Right atrium auricular region (tissue), 2 donors: ENCODE measurements around the gene KAT14. TPM values are rescaled to one million over a fixed set of nuclear protein-coding genes. Genes with fewer than 3 reads are reported as not detected.
"Not testable (repeated sequence)": the region's sequence is repeated elsewhere in the genome, so short reads cannot be mapped to it uniquely, and the experiment has no call there.

Experiments
- DNase-seq: peaks from one replicate; pipeline ENCODE4 v3.0.0-alpha.2; 2019; ENCODE audit warnings: low spot score
- H3K27ac ChIP-seq, 2 donors: fragments of 200-600 bp; sonication (generic); 1 replicate in 1 of 2; 2 replicates in 1 of 2; pipeline ENCODE4 v1.5.1; 2016 to 2019
- H3K27me3 ChIP-seq, 2 donors: fragments of 200-600 bp; sonication (generic); one replicate each; pipeline versions ENCODE4 v1.5.1 to v1.6.0; 2017 to 2019
- H3K36me3 ChIP-seq: fragments of 200-600 bp; sonication (generic); one replicate; pipeline ENCODE4 v1.5.1; 2016
- H3K4me1 ChIP-seq, 2 donors: fragments of 200-600 bp; sonication (generic); one replicate each; pipeline versions ENCODE4 v1.5.1 to v1.6.0; 2017 to 2019
- H3K4me3 ChIP-seq, 2 donors: fragments of 200-600 bp; sonication (generic); 1 replicate in 1 of 2; 2 replicates in 1 of 2; pipeline ENCODE4 v1.5.1; 2017 to 2019; ENCODE audit warnings: mild to moderate bottlenecking in 1 of 2, moderate library complexity in 1 of 2
- H3K9me3 ChIP-seq, 2 donors: fragments of 200-600 bp; sonication (generic); one replicate each; pipeline ENCODE4 v1.5.1; 2019
- total RNA-seq, 2 donors: library from RNA; depleted of rRNA; stranded (reverse); fragments of >200 nt; gene quantifications; one replicate each; pipeline ENCODE4 v1.1.0, GENCODE V29; 2016
- TF ChIP-seq, protein P1 (sequence below), 2 donors: fragments of 200-600 bp; sonication (generic); IDR thresholded peaks; one replicate each; pipeline ENCODE4 v1.5.1; 2019; ENCODE audit warnings: antibody characterized with exemption in 2 of 2

KAT14 gene
- total RNA-seq, 2 donors from 2014 or later = 8.0 to 9.1 TPM

GRCh38 chr20:18218280-18218679 lies 80.6 kb downstream of the KAT14 start:
- H3K36me3 ChIP-seq = no peaks in the 10 kb centered on the region
- no peaks in the 10 kb centered on the region for H3K4me1 ChIP-seq
- no peak overlapping the region for H3K27ac ChIP-seq
- DNase-seq = no peak
- TF ChIP-seq, protein P1, sequence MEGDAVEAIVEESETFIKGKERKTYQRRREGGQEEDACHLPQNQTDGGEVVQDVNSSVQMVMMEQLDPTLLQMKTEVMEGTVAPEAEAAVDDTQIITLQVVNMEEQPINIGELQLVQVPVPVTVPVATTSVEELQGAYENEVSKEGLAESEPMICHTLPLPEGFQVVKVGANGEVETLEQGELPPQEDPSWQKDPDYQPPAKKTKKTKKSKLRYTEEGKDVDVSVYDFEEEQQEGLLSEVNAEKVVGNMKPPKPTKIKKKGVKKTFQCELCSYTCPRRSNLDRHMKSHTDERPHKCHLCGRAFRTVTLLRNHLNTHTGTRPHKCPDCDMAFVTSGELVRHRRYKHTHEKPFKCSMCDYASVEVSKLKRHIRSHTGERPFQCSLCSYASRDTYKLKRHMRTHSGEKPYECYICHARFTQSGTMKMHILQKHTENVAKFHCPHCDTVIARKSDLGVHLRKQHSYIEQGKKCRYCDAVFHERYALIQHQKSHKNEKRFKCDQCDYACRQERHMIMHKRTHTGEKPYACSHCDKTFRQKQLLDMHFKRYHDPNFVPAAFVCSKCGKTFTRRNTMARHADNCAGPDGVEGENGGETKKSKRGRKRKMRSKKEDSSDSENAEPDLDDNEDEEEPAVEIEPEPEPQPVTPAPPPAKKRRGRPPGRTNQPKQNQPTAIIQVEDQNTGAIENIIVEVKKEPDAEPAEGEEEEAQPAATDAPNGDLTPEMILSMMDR (IDR thresholded peaks at IDR 0.05) = no peak
- no peaks in the 10 kb centered on the region for H3K9me3 ChIP-seq
- H3K27me3 ChIP-seq = no peaks in the 10 kb centered on the region
- no peak overlapping the region for H3K4me3 ChIP-seq

DNA sequence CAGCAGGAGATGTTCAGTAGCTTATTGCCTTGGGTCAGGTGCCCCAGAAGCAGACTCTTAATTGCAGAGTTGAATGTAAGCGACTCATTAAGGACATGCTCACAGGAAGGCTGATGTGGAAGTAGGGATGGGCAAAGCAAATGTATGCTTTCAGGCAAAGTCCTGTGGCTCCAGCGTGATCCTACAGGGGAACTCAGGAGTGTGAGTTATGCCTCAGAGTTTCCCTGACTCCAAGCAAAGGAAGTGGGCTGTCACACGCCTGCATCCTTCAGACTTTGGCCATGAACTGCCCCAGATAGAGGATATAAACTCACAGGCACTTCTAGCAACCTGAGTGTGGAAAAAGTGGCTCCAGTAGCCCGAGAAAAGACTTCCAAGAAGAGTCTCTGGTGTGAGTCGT lies 85.7 kb downstream of the KAT14 start:
- Histone ChIP-seq H3K4me3 (no peak overlapping the region), H3K36me3 (no peaks in the 10 kb centered on the region), H3K27ac (no peak overlapping the region), H3K27me3 (no peaks in the 10 kb centered on the region), H3K4me1 (peaks cover 0 to 9% of the 10 kb centered on the region in 2 donors), H3K9me3 (no peaks in the 10 kb centered on the region)
- TF ChIP-seq, protein P1 (IDR thresholded peaks at IDR 0.05) = no peak
- no peak for DNase-seq

DNA sequence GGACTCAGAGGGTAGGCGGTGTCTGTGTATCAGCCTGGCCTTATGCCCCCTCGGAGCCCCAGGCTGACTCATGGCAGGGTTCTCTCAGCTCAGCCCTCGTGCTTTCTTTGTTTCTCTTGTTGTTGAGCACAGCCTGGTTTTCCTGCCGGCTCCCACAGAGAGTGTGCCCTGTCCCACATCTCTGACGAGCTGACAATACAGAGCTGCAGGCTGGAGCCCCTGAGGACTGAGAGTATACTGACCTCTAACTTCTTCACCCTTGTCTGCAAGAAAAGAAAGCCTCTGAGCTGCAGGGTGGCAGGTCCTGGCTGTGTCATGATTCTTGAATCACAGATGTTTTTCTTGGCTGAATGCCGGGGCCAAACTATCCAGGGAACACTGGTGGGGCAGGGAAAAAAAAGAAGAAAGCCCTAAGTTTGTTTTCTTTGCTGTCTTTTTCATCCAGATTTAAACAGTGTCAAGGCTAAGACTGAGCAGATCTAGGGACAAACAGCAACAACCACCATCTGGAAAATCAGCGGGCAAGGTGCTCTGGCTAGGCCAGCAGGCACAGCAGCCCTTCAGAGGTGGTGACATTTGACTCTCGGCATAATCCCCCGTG lies 87.4 kb downstream of the KAT14 start:
- TF ChIP-seq, protein P1 (IDR thresholded peaks at IDR 0.05) = no peak
- Histone ChIP-seq H3K36me3 (no peaks in the 10 kb centered on the region), H3K4me1 (peaks cover 0 to 9% of the 10 kb centered on the region in 2 donors), H3K27ac (no peak overlapping the region), H3K9me3 (no peaks in the 10 kb centered on the region), H3K27me3 (no peaks in the 10 kb centered on the region), H3K4me3 (no peak overlapping the region)
- no peak for DNase-seq

DNA sequence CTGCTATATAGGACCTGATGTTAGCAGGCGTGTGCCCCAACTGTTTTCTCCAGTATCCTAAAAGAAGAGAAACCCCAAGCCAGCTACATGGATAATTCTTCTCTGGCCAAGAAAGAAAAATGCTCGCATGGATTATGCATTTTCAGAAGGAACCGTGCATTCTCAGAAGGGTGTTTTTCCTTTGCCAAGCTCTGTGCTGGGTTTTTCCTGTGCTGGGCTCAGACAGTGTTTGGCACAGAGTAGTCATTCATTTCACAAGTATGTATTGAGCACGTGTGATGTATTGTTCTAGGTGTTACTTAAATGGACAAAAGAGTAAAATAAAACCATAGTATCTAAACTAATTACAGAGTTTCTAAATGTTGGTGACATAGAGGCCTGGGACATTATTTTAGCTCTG lies 88.0 kb downstream of the KAT14 start:
- no peaks in the 10 kb centered on the region for H3K36me3 ChIP-seq
- H3K27ac ChIP-seq = no peak overlapping the region
- H3K27me3 ChIP-seq = no peaks in the 10 kb centered on the region
- H3K9me3 ChIP-seq = no peaks in the 10 kb centered on the region
- no peak overlapping the region for H3K4me3 ChIP-seq
- no peak for DNase-seq
- TF ChIP-seq, protein P1 (IDR thresholded peaks at IDR 0.05) = no peak
- peaks cover 0 to 9% of the 10 kb centered on the region in 2 donors for H3K4me1 ChIP-seq

GRCh38 chr20:18226741-18227140 lies 89.1 kb downstream of the KAT14 start:
- not testable (repeated sequence) for H3K36me3 ChIP-seq, H3K27me3 ChIP-seq, H3K27ac ChIP-seq, H3K4me3 ChIP-seq, H3K9me3 ChIP-seq, DNase-seq, H3K4me1 ChIP-seq

GRCh38 chr20:18233408-18233943 lies 95.8 kb downstream of the KAT14 start:
- Histone ChIP-seq H3K27me3 (no peaks in the 10 kb centered on the region), H3K9me3 (no peaks in the 10 kb centered on the region), H3K4me1 (no peaks in the 10 kb centered on the region), H3K27ac (no peak overlapping the region), H3K4me3 (no peak overlapping the region), H3K36me3 (no peaks in the 10 kb centered on the region)
- DNase-seq = no peak
- TF ChIP-seq, protein P1 (IDR thresholded peaks at IDR 0.05) = no peak

Other genes starting within 250 kb of the KAT14 start
- gene SNX5, start 169.1 kb upstream of the KAT14 start, total RNA-seq = 10 to 100 TPM; 37.3 to 50.3 TPM
- 1 to 10 TPM; 2.7 to 7.1 TPM for gene MGME1, start 168.8 kb upstream of the KAT14 start, total RNA-seq
- not detected for gene OVOL2, start 79.9 kb upstream of the KAT14 start, total RNA-seq
- gene PET117, start within 50 bp of the KAT14 start, total RNA-seq = 10 to 100 TPM in 1 of 2 donors, 1 to 10 TPM in 1; 9.6 to 10.5 TPM
- gene ZNF133, start 150.7 kb downstream of the KAT14 start, total RNA-seq = 10 to 100 TPM in 1 of 2 donors, 1 to 10 TPM in 1; 3.0 to 11.6 TPM